Activated T-cell treated with anti-CD3 and anti-CD28 coated beads for 48 hours (primary cell): ENCODE data around the gene POLR2F.
"Not testable (repeated sequence)": the region's sequence is repeated elsewhere in the genome, so short reads cannot be mapped to it uniquely, and the experiment has no call there.

Source experiments
- DNase-seq: peaks from one replicate; pipeline ENCODE4 v3.0.0-alpha.2; 2020; ENCODE audit warnings: low read depth

The POLR2F gene

DNA sequence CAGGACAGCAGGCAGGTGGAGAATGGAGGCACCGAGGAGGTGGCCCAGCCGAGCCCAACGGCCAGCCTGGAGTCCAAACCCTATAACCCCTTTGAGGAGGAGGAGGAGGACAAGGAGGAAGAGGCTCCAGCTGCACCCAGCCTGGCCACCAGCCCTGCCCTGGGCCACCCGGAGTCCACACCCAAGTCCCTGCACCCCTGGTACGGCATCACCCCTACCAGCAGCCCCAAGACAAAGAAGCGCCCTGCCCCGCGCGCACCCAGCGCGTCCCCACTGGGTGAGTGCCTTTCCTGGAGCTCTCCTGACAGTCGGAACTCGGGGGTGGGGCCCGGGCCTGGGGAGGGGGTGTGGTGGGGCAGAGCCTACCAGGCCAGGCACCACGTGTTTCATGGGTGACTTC, 27.7 kb upstream of the POLR2F start:
- DNase-seq: no peak

GRCh38 chr22:37926358-37926757, 27.1 kb upstream of the POLR2F start:
- DNase-seq: no peak

- DNase-seq: no peak
These were observed 26.5 kb upstream of the POLR2F start for GRCh38 chr22:37926771-37927636.

DNA sequence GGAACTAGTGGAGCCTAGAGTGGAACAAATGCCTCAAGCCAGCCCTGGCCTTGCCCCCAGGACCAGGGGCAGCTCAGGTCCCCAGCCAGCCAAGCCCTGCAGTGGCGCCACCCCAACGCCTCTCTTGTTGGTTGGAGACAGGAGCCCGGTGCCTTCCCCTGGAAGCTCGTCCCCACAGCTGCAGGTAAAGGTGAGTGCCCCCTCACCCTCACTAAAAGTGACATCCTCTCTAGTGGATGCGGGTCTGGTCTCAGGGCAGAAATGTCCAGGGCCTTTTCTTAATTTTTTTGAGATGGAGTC, 25.9 kb upstream of the POLR2F start:
- no peak for DNase-seq

DNA sequence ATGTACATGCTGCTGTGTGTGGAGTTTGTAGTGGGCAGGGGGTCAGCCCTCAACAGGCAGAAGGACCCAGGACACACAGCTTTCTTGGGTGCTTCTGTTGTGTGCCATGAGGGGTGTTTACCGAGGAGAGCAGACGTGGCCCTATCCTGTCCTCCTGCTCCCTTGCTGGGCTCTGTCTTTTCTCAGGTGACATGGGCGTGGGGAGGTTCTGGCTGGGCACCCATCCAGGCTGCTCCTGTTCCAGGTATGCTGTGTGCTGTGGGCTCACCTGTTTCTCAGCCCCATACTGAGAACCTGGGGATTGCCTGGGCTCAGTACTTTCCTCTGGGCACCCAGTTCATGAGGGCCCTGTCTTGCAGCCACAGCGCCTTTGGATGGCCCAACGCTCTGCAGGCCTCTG, 24.1 kb upstream of the POLR2F start:
- no peak for DNase-seq

DNA sequence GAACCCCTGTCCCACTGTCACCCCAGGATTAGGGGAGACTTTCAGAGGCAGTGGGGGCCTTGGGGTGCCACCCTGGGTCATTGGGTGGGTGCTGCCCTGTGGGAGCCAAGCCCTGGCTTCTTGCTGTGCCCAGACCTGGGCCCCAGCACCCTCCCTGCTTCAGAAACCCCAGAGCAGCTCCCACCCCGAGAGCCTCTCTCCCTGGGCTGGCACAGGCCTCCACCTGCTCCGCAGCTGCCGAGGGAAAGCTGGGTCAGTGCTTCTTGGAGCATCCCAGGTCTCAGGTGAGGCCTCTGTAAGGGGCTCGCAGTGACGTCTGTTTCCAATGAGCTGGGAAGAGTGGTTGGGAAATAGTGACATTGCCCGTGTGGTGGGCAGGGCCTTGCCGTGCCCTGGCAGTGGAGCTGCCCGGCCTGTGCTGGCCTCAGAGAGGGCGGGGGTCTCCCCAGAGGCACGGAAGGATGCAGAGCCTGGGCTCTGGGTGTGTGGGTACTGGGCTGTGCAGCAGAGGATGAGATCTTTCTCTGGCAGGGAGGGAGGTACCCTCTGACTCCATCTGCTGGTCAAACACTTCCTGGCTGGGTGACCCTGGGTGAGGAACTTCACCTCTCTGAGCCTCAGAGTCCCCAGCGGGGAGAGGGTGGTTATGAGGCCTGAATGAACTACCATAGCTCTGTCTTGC, 23.1 kb upstream of the POLR2F start:
- DNase-seq: no peak

GRCh38 chr22:37930952-37931440, 22.5 kb upstream of the POLR2F start:
- no peak for DNase-seq

DNA sequence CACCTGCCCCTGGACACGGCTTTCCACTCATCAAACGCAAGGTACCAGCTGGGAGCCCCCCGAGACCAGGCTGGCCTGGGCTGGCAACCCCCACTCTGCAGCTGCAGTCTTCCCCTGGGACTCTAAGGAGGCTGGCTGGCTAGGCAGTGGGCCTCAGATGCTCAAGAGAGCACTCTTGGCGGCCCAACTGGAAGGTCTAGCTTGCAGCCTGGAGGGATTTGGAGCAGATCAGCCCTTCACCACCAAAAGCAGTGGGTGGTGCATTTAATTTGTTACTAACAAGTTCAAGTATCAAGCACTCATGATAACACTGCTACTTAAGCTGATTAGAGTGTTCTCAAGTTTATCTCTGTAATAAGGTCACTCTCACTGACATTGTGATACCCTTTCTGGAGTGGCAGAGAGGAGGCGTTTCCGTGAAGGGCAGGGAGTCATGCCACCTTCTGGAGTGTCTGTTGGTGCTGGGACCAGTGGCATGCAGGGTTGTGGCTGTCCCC, 21.6 kb upstream of the POLR2F start:
- no peak for DNase-seq

- DNase-seq: no peak
These were observed 21.1 kb upstream of the POLR2F start for GRCh38 chr22:37932401-37932800.

DNA sequence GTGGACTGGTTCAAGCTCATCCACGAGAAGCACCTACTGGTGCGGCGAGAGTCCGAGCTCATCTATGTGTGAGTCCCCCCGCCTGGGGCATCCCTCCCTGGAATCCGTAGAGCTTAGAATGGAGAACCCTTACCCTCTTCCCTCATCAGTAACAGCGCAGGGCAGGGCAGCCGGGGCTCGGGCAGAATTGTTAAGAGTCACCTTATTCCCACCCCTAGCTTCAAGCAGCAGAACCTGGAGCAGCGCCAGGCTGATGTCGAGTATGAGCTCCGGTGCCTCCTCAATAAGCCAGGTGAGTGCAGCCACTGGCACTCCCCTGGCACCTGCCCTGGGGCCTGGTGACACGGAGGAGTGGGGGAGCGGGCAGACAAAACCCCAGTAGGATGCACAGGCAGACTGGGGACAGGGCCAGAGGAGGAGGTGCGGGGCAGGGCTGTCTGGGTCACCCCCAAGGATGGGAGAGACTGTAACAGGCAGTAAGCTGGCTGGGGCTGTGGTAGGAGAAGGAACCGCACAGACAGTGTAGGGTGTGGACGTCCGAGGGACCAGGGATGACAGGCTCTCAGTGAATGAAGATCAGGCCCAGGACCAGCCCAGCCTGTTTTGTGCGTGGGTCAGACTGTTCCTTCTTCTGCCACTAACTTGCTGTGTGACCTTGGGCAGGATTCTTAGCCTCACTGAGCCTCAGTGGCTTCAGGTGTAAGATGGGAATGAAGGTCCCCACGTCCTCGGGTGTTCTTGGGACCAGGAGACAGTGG, 20.5 kb upstream of the POLR2F start:
- DNase-seq: no peak

DNA sequence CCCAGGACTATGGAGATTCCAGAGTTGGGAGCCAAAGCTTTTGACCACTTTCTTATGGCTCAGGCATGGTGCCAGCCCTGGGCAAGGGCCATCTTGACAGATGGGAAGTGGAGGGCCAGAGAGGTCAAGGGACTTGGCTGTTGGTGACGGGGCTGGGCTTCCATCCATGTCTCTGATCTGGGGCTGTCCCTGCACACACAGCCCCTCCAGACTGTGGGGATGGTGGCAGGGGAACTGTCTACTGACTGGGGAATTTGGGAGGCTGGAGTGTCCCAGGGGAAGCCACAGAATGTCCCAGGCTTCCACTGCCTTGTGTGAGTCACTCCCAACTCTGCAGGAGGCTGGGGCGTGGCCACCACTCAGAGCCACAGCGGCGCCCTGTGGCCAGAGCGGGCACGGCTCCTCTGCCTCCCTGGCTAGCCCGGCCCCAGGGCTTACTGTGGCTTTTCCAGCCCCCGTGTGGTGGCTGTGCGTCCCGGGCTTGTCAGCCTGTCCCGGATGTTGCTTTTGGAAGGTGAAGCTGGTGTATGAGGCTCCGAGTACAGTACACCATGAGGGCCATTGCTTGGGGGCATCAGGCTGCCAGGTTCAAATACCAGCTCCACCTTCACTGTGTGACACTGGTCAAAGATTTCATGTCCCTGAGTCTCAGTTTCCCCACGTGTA, 19.7 kb upstream of the POLR2F start:
- DNase-seq: peak; percentile 89

DNA sequence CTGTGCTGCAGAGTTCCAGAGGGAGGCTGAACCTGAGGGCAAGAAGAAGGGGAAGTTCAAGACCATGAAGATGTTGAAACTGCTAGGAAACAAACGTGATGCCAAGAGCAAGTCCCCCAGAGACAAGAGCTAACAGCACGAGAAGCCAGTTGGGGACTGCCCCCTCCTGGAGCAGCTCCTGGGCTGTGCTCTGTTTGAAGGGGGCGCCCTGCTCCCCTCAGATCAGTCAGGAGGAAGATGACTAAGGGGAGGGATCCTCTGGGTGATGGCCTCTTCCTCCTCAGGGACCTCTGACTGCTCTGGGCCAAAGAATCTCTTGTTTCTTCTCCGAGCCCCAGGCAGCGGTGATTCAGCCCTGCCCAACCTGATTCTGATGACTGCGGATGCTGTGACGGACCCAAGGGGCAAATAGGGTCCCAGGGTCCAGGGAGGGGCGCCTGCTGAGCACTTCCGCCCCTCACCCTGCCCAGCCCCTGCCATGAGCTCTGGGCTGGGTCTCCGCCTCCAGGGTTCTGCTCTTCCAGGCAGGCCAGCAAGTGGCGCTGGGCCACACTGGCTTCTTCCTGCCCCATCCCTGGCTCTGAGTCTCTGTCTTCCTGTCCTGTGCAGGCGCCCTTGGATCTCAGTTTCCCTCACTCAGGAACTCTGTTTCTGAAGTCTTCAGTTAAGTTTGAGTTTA, 12.7 kb upstream of the POLR2F start:
- no peak for DNase-seq

DNA sequence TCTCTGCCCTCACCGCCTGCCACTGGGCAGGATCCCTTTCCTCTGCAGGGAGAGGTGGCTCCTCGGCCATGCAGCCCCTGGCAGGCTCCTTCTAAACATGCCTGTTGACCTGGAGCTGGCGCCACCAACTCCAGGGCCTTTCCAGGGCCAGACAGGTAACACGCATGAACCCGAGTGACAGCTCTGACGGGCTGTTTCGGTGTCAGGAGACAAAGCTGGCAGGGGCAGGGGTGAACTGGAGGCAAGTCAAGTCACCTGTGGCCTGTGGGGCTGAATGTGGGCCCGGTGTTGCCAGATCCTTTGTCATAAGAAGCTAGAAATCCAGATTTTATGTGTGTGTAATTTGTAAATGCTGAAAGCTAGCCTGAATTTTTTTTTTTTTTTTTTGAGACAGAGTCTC, 11.4 kb upstream of the POLR2F start:
- DNase-seq: no peak

DNA sequence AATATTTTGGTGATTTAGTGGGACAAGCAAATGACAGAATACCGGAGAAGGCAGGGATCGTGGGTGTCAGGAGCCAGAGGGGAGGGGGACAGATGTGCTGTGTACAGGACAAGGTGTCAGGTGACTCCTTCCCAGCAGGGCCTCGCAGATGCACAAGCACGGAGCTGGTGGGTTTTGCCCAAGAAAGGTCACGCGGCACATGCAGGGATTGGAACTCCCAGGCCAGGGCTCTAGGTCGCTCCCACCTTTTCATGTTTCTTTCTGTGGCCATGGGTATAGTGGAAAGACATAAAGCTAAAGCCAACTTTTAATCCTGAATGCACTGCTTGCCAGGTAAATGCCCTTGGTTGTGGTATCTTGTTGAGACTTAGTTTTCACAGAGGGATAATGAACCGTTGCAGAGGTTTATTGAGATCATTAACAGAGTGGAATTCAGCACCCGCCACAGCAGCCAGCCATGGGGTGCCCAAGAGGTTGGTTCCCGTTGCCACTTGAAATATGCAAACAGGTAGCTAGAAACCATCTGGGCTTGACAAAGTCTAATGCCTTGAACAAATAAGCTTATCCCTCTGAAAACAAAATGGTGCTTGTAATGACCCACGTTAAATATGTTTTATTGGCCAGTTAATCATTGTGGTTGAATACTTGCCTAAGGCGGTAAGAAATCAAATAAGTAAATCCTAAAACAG, 10.2 kb upstream of the POLR2F start:
- no peak for DNase-seq

- no peak for DNase-seq
These were observed 9.7 kb upstream of the POLR2F start for GRCh38 chr22:37943825-37944198.

- DNase-seq: not testable (repeated sequence)
These were observed 9.1 kb upstream of the POLR2F start for GRCh38 chr22:37944423-37944822.

GRCh38 chr22:37947142-37947795, 6.2 kb upstream of the POLR2F start:
- DNase-seq: not testable (repeated sequence)

- DNase-seq: no peak
These were observed 2.2 kb upstream of the POLR2F start for GRCh38 chr22:37951305-37951704.

GRCh38 chr22:37952629-37953028, 870 bp upstream of the POLR2F start:
- DNase-seq: not testable (repeated sequence)

GRCh38 chr22:37953062-37953436, 450 bp upstream of the POLR2F start:
- no peak for DNase-seq
